HG03442 (cell line): ENCODE results near the gene ITGA1.
"Not testable (repeated sequence)": the region's sequence is repeated elsewhere in the genome, so short reads cannot be mapped to it uniquely, and the experiment has no call there.

Experiments used
- ATAC-seq: cut with Tn5 transposase; IDR thresholded peaks from one replicate; pipeline ENCODE4 v1.9.1; 2021; ENCODE audit warnings: mild to moderate bottlenecking, moderate library complexity; ENCODE audit not compliant: unreplicated experiment

ITGA1 gene

DNA sequence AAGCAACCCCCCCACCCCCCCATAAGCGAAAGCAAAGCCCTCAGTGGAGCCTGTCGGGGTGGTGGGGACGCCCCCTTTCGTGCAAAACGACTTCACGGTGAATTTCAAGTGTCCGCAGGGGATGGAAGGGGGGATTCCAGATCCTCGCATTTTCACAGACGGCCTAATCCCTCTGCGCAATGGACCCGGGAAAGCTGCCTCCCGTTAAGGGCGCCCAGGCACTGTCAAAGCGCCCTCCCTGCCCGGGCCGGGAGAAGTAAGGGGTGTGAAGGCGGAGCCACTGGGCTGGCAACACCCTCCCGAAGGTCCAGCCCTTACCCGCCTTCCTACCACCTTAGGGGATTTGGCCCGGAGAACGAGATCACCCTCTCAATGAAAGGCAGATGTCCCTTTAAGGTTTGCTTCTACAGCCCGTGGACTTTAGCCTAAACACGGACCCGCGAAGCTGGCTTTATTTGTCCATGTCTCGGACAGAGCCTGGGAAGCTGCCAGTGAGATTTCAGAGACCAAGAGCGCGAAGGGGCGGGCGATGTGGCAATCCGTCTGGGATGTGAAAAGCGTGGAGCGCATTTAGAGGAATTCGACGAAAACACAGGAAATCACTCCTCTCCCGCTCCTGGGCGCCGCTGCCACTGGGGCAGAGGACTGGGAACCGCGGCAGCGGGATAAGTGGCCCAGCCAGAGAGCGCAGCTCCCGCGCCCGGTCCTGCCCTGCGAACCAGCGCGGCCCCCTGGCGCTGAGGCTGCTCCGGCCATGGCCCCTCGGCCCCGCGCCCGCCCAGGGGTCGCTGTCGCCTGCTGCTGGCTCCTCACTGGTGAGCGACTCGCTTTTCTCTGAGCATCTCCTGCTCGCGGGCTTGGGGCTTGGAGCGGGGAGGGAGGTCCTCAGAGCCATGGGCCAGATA, at the start of gene ITGA1, which contains the start of gene PELO:
TSS of gene ITGA1 (plus strand) at position 317 of the 905 bp plus-strand sequence. CDS start at position 755, 438 bp downstream.
TSS of gene PELO (plus strand) at position 317 of the 905 bp plus-strand sequence. CDS start 12,479 bp downstream, outside the sequence.
- ATAC-seq: peak; percentile 75

DNA sequence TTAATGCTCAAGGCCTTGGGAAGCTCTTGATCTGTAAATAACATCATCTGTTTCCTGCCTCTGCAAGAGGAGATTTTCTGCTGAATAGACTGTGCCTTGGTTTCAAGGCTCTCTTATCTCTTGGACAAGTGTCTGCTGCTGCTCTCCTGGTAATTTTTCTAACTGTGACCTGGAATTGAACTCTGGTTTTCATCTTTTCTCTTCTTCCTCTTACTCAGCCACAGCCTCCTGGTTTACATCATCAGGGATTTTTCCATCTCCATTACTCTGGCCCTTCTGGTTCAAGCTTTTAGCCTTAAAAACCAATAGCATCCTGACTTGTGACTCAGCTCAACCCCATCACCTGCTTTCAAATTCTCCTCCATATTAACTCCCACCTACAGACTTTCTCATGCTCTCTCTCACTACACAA, 49.6 kb upstream of the ITGA1 start:
- peak; percentile 85 for ATAC-seq

DNA sequence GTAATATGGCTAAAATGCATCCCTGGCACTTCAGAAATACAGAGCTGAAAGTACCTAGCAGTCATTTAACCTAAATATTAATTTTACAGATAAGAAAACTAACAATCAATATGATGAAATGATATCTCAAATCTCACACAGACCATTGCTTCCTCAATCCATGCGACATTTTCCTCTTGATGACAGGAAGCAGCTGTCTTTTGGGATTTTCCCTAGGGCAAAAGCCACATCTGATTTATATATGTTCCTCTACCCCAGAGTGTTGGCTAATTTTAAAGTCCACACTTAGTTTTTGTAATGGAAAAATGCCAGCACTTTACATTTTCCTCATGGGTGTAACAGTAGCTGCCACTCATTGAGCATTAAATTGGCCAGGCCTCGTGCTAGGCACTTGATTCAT, 47.7 kb upstream of the ITGA1 start:
- ATAC-seq: no peak

DNA sequence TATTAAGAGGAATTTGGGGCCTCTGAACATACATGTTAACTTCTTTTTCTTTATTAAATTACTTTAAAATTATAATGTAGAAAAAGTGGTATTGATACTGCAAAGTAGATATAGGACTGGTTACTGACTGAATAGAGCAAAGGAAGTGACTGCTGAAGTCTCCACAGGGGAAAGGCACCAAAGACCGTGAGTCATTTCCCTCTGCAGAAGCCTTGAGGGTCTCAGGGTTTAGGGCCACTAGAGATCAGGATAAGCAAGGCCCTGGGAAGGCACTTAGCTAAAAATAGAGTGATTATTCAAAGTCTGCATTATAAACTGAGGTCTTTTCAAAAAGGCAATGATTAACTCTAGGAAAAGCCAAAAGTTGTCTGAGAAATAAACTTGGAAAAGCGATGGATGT, 44.7 kb upstream of the ITGA1 start:
- ATAC-seq: no peak

DNA sequence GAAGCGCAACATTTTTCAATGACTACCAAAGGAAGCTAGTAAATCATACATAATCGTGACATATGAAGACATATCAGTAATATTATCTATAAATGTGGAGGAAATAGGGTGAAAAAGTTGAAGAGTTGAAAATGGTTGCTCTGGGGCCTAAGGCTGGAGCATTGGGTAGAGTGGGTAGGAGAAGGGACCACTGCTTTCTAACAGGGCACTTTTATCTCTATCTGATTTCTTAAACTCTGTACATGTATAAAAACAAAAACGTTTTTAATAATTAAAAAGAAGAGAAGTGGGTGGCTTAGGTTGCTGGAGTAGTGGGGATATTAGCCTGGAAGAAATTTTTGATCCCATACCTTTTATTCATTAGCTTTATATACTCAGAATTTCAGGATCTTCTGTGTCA, 44.2 kb upstream of the ITGA1 start:
- ATAC-seq: no peak

DNA sequence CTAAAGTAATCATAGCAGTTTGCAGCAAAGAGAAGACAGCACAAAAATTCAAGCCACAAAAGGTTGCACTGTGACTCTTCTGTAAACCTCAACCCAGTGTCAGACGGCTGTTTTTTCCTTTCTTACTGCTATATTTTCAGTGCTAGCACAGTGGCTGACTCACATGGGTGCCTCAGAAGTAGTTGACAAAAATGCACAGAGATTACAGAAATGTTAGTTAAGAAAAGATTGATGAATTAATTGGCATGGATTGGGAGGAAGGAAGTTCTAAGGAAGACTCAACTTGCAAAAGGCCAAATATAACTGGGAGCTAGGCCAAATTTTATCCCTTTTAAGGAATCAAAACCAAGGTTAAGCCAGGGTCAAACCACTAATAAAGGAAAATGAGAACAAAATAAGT, 43.7 kb upstream of the ITGA1 start:
- peak; percentile 82 for ATAC-seq

DNA sequence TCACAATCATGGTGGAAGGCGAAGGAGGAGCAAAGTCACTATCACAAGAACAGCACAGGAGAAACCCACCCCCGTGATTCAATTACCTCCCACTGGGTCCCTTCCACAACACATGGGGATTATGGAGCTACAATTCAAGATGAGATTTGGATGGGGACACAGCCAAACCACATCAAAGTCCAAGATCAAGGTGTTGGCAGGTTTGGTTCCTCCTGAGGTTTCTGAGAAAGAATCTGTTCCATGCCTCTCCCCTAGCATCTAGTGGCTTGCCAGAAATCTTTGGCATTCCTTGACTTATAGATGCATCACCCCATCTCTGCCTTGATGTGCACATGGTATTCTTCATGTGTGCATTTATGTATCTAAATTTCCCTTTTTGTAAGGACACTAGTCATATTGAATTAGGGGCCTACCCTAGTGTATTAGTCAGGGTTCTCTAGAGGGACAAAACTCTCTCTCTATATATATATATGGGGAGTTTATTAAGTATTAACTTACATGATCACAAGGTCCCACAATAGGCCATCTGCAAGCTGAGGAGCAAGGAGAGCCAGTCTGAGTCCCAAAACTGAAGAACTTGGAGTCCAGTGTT, 42.8 kb upstream of the ITGA1 start:
- not testable (repeated sequence) for ATAC-seq

DNA sequence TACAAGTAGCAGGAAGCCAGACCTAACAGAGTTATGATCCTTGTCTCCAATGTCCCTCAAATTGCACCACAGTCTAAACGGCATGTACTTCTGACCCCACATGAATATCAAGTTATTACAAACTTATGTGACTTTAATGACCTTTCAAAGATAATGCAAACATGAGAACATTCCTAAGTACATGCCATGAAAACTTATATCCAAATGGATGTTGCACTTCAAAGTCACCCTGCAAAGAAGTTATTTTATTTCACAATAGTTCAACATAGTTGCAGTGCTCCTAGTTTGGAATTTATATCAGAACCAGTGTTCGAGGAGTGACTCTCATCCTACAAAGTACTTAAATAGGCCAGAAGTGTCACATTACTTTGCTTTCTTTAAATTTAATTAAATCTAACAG, 41.2 kb upstream of the ITGA1 start:
- ATAC-seq: no peak

DNA sequence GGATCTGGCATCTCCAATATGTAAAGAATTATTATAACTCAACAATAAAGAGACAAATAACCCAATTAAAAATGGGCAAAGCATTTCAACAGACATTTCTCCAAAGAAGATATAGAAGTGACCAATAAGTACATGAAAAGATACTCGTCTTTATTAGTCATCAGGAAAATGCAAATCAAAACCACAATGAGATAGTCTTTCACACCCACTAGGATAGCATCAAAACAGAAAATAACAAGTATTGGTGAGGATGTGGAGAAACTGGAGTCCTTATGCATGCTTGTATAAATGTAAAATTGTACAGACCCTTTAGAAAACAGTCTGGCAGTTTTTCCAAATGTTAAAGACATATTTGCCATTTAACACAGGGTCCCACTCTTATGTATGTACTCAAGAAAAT, 39.1 kb upstream of the ITGA1 start:
- ATAC-seq: peak; percentile 44

DNA sequence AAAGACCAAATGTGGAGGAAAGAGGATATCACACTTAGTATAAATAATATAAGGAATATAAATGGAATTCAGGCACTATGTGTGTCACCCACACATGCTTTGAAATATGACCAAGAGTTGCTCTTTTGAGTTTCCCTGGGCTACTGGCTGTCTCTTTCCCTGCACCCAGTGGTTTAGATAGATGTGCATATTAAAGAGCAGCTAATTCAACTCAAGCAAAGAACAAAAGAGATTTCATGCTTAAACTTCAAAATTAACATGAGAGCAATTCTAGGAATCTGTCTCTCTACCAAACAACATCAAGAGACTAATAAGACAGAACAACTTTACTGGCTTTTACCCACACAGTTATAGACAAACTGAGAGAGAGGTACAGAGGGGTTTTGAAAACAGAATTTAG, 38.0 kb upstream of the ITGA1 start:
- no peak for ATAC-seq

DNA sequence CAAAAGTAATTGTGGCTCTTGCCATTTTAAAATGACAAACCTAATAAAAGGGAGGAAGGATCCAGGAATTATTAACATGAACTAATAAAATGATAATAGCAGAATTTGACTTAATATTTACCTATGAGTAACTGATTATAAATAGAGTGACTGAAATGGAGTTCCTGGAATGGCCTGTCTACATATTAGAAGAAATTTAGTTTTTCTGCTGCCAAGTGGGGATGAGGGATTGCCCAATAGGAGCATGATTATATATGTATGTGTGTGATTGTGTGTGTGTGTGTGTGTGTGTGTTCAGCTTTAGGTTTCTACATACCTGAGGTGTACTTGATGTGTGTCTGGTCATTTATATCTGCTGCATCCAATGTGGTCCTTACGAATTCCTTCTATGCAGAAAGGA, 36.6 kb upstream of the ITGA1 start:
- ATAC-seq: no peak

DNA sequence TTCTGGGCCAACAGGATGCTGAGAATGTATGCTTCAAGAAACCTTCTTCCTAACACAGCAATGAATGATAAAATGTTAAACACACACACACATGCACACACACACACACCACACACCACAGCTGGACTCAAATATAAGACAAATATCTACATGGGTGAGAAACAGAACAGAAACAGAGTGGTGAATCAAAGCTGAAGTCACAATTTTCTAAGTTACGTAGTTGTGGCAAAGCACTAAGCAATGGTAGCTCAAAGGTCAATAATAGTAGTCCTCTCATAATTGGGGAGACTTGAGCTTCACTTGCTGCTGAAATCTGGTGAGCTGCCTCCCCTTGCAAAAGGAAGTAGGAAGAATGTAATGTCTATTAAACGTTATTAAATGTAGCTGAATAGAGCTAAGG, 33.7 kb upstream of the ITGA1 start:
- no peak for ATAC-seq

DNA sequence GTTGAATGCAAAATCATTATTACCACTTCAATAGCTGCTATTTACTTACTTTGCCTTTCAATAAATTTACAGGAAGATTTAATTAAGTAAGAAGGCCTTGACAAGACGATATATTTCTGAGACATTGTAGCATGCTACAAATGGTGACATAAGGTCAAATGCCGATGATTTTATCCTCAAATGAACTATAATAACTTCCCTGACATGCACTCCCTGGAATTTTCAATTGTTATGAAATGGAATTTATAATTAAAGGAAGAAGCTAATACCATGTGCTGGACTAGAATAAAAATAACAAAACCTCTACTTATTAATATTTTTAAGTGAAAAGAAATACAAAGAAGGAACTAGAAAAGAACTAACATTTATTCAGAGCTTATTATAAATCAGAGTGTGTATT, 30.2 kb upstream of the ITGA1 start:
- no peak for ATAC-seq

DNA sequence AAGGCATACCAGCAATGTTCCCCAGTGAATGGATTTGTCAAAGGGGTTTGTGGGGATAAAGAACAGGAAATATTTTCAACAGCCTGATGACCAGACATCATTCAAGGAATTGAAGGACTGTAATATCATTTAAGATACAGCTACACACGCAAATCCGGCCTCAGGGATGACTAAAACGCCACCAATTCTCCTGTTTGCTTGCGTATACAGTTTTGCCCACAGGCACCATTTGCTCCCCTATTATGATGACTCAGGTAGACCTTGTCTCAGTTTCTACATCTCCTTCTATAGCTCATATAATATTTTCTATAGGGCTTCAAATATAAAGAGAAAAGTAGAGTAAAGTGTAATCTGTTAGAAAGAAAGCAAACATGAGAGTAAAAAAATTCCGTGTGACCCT, 29.7 kb upstream of the ITGA1 start:
- no peak for ATAC-seq

DNA sequence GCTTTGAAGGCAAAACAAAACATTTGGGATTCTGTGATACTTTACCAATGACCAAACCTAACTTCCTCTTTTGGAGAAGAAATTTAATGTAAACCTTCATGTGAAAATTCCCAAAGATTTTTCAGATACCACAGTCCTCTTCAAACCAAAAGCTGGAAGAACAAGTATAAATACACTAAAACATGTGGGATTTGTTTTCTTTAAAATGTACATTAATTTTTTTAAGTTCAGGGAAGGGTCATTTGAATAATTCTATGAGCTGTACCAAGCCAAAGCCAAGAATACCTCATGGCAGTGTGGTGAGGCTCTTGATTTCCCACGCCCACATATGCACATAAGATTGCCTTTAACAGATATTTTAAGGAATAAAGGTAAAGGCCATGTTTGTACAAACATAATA, 28.4 kb upstream of the ITGA1 start:
- ATAC-seq: no peak

DNA sequence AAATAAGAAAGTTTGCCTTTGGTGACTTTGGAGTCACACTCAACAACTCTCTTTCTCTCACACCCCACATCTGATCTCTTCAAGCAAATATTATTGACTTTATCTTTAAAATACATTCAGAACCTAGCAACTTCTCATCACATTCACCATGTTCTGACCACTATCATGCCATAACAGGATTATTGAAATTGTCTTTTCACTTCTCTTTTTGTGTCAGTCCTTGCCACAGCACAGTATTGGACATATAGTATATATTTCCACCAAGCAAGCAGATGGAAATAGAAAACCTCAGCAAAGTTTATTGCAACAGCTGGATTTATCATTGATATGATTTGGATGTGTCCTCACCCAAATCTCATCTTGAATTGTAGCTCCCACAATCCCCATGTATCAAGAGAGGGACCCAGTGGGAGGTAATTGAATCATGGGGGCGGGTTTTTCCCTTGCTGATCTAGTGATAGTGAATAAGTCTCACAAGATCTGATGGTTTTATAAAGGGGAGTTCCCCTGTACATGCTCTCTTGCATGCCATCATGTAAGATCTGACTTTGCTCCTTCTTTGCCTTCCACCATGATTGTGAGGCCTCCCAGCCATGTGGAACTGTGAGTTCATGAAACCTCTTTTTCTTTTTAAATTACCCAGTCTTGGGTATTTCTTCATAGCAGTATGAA, 26.9 kb upstream of the ITGA1 start:
- no peak for ATAC-seq

DNA sequence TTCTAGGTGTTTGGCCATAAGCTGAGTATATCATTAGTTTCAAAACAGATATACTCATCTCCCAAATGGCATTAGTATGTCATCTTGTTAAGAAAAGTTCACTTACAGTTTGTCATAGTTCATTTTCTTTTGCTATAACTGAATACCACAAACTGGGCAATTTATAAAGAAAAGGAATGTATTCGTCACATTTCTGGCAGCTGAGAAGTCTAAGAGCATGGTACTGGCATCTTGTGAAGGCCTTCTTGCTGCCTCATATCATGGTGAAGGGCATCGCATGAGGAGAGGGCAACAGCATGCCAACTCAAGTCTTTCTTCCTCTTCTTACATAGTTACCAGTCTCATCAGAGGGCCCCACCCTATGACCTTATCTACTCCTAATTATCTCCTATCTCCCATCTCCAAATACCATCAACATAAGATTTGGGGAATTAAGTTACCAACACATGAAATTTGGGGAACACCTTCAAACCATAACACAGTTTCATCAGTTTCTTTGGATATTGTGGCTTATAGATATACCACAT, 20.4 kb upstream of the ITGA1 start:
- ATAC-seq: no peak

DNA sequence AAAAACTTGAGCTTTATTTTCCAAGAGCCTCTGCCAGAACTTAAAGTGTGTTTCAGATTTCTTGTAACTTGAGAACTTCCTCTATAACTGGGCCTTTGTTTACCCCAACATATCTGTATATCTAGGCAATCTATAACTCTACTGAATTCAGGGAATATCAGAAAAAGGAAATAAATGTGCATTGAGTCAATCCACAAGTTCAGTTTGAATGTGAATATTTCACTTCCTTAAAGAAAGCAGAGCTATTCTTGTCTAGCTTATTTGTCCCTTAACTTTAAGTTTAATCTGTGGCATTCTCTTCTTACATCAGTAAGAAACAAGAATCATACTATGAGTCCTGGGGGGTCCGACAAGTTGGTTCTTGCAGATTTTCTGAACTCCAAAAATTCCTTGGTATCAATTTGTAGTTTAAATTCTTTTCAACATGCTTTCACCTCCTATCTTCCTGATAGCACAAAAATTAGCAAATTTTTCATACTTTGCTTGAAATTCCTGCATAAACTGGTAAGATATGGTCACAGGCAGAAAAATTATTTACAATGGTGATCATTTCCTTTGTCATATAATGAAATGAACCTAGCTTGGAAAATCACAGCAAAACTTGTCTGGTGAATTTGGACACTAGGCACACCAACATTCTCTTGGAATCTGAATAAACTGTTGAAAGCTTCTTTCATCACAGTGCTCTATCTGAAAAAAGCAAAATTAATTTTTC, 19.8 kb upstream of the ITGA1 start:
- ATAC-seq: peak; percentile 51

DNA sequence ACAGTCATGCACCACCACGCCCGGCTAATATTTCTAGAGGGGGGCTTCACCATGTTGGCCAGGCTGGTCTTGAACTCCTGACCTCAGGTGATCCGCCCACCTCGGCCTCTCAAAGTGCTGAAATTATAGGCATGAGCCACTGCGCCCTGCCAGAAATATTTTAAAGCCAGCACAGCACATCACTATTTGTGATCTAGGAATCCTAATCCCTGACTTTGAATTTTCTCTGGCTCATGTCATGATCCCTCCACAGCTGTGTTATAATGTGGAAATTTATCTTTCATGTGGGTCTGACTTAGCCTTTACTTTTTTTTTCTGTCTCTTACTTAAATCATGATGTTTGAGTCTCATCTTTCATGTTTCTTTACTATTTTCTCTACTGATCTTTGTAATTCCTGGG, 18.7 kb upstream of the ITGA1 start:
- no peak for ATAC-seq

DNA sequence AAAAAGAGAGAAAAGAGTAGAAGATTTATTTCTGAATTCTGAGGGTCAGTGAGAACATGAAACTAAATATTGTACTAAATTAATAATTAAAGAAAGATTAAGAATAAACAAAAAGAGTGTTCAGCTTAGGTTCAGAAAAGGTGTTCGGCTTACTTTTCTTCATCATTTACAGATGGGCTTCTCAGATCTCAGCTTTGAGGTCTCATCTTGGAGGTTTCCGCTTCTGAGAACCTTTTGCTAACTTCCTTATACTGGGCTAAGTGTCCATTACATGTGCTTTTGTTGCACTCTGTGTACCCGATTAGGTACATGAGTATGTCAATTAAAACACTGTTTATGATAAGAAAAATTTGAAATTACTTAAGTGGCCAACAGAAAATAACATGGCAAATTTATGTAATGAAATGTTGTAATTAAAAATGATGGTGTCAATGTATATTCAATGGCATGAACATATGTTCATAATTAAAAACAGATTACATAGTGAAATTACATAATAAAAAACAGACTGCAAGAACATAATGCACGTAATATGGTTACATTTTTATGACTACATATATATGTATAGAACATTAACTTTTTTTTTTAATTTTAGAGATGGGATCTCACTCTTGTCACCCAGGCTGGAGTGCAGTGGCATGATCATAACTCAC, 17.3 kb upstream of the ITGA1 start:
- no peak for ATAC-seq
